ENCODE measurements around the gene SYNE3.

- no peak for TF ChIP-seq EZH2 (IDR thresholded peaks at IDR 0.05; ENCODE audit: low read depth)
- TF ChIP-seq, protein P1, sequence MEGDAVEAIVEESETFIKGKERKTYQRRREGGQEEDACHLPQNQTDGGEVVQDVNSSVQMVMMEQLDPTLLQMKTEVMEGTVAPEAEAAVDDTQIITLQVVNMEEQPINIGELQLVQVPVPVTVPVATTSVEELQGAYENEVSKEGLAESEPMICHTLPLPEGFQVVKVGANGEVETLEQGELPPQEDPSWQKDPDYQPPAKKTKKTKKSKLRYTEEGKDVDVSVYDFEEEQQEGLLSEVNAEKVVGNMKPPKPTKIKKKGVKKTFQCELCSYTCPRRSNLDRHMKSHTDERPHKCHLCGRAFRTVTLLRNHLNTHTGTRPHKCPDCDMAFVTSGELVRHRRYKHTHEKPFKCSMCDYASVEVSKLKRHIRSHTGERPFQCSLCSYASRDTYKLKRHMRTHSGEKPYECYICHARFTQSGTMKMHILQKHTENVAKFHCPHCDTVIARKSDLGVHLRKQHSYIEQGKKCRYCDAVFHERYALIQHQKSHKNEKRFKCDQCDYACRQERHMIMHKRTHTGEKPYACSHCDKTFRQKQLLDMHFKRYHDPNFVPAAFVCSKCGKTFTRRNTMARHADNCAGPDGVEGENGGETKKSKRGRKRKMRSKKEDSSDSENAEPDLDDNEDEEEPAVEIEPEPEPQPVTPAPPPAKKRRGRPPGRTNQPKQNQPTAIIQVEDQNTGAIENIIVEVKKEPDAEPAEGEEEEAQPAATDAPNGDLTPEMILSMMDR (conservative IDR thresholded peaks at IDR 0.05), result no peak
Measured at GRCh38 chr14:95475540-95476240, 40.8 kb downstream of the SYNE3 start.
